Loucy (cell line): ENCODE data around the gene MTHFR.

Experiments used
- H2AFZ ChIP-seq: fragments of 200-600 bp; sonication (generic); 2 replicates; pipeline ENCODE4 v1.6.0; 2016; ENCODE audit warnings: antibody characterized with exemption, mild to moderate bottlenecking, low read length, moderate library complexity
- H3F3A ChIP-seq: fragments of 200-600 bp; 2 replicates; pipeline ENCODE4 v1.6.0; 2016; ENCODE audit warnings: antibody characterized with exemption, low read depth, mild to moderate bottlenecking
- H3K27me3 ChIP-seq: fragments of 200-600 bp; sonication (generic); 2 replicates; pipeline ENCODE4 v1.6.1; 2014; ENCODE audit warnings: low read length, mild to moderate bottlenecking; ENCODE audit not compliant: insufficient read depth, poor library complexity, severe bottlenecking
- H3K36me3 ChIP-seq: fragments of 200-600 bp; sonication (generic); 2 replicates; pipeline ENCODE4 v1.6.1; 2016; ENCODE audit warnings: low read length; ENCODE audit not compliant: insufficient read depth
- H3K4me1 ChIP-seq: fragments of 200-600 bp; sonication (generic); 2 replicates; pipeline ENCODE4 v1.5.1; 2014; ENCODE audit warnings: low read length, mild to moderate bottlenecking; ENCODE audit not compliant: insufficient read depth, poor library complexity, severe bottlenecking
- H3K4me2 ChIP-seq: fragments of 200-600 bp; sonication (generic); 2 replicates; pipeline ENCODE4 v1.6.0; 2014; ENCODE audit warnings: antibody characterized with exemption, low read length, low read depth, mild to moderate bottlenecking; ENCODE audit not compliant: poor library complexity, severe bottlenecking
- H3K4me3 ChIP-seq: fragments of 200-600 bp; sonication (generic); 2 replicates; pipeline ENCODE4 v1.5.1; 2014; ENCODE audit warnings: low read length, mild to moderate bottlenecking, mixed read lengths; ENCODE audit not compliant: poor library complexity, severe bottlenecking
- H3K79me2 ChIP-seq: fragments of 200-600 bp; sonication (generic); 2 replicates; pipeline ENCODE4 v1.6.1; 2014; ENCODE audit warnings: low read length; ENCODE audit not compliant: insufficient read depth
- H3K9ac ChIP-seq: fragments of 200-600 bp; sonication (generic); 2 replicates; pipeline ENCODE4 v1.6.0; 2014; ENCODE audit warnings: mild to moderate bottlenecking, low read depth, low read length, moderate library complexity; ENCODE audit not compliant: poor library complexity, severe bottlenecking
- H3K9me2 ChIP-seq: fragments of 200-600 bp; sonication (generic); replicated peaks from 2 replicates; pipeline ENCODE4 v1.6.1; 2016; ENCODE audit warnings: low read depth, low read length, mixed read lengths
- H3K9me3 ChIP-seq: fragments of 200-600 bp; sonication (generic); 2 replicates; pipeline ENCODE4 v1.6.1; 2014; ENCODE audit warnings: mild to moderate bottlenecking, antibody characterized with exemption, low read length, low read depth; ENCODE audit not compliant: insufficient read depth
- H4K20me1 ChIP-seq: fragments of 200-600 bp; sonication (generic); 2 replicates; pipeline ENCODE4 v1.6.0; 2014; ENCODE audit warnings: antibody characterized with exemption, low read length, mild to moderate bottlenecking; ENCODE audit not compliant: insufficient read depth, poor library complexity, severe bottlenecking
- CTCF ChIP-seq: fragments of 200-600 bp; sonication (generic); conservative IDR thresholded peaks from 2 replicates; pipeline ENCODE4 v1.5.1; 2014; ENCODE audit warnings: mild to moderate bottlenecking, antibody characterized with exemption, low read length
- EZH2phosphoT487 ChIP-seq: fragments of 200-600 bp; IDR thresholded peaks from 2 replicates; pipeline ENCODE4 v1.6.1; 2018; ENCODE audit warnings: antibody characterized with exemption, mild to moderate bottlenecking, moderate library complexity, borderline replicate concordance

The MTHFR gene

GRCh38 chr1:11833900-11834299 lies 28.1 kb upstream of the MTHFR start:
- no peak overlapping the region for H3K4me3 ChIP-seq
- no peaks in the 10 kb centered on the region for H3K27me3 ChIP-seq
- no peaks in the 10 kb centered on the region for H4K20me1 ChIP-seq
- no peak overlapping the region for H3K9ac ChIP-seq
- peaks cover 84% of the 10 kb centered on the region; the same call in 1 of the 2 replicates for H3K36me3 ChIP-seq
- no peaks in the 10 kb centered on the region for H3K4me1 ChIP-seq
- H3K4me2 ChIP-seq: no peak overlapping the region
- H3F3A ChIP-seq: no peaks in the 10 kb centered on the region
- H3K9me3 ChIP-seq: no peaks in the 10 kb centered on the region
- TF ChIP-seq CTCF (no peak), EZH2phosphoT487 (no peak)
- no peaks in the 10 kb centered on the region for H3K79me2 ChIP-seq
- H3K9me2 ChIP-seq: no peaks in the 10 kb centered on the region
- no peak overlapping the region for H2AFZ ChIP-seq

GRCh38 chr1:11833497-11833896 lies 27.7 kb upstream of the MTHFR start:
- Histone ChIP-seq H3K4me1 (no peaks in the 10 kb centered on the region), H3K9me2 (no peaks in the 10 kb centered on the region), H4K20me1 (no peaks in the 10 kb centered on the region), H3K79me2 (no peaks in the 10 kb centered on the region), H3F3A (no peaks in the 10 kb centered on the region), H2AFZ (no peak overlapping the region), H3K9ac (no peak overlapping the region), H3K4me2 (no peak overlapping the region), H3K36me3 (peaks cover 88% of the 10 kb centered on the region; the same call in 1 of the 2 replicates), H3K27me3 (no peaks in the 10 kb centered on the region), H3K4me3 (no peak overlapping the region), H3K9me3 (no peaks in the 10 kb centered on the region)
- TF ChIP-seq CTCF: no peak

GRCh38 chr1:11831945-11832725 lies 26.4 kb upstream of the MTHFR start:
- H3K9me2 ChIP-seq: no peaks in the 10 kb centered on the region
- H3K4me2 ChIP-seq: no peak overlapping the region
- no peak overlapping the region for H2AFZ ChIP-seq
- H3K9me3 ChIP-seq: no peaks in the 10 kb centered on the region
- no peaks in the 10 kb centered on the region for H3F3A ChIP-seq
- no peaks in the 10 kb centered on the region for H4K20me1 ChIP-seq
- no peaks in the 10 kb centered on the region for H3K4me1 ChIP-seq
- no peak overlapping the region for H3K9ac ChIP-seq
- peaks cover 82% of the 10 kb centered on the region; the same call in 1 of the 2 replicates for H3K36me3 ChIP-seq
- H3K27me3 ChIP-seq: no peaks in the 10 kb centered on the region
- TF ChIP-seq EZH2phosphoT487 (no peak), CTCF (no peak)
- no peak overlapping the region for H3K4me3 ChIP-seq
- no peaks in the 10 kb centered on the region for H3K79me2 ChIP-seq
